GM18526 (cell line): ENCODE measurements around the gene ASTN2.

Experiments used
- POLR2A ChIP-seq: IDR thresholded peaks from 3 replicates; pipeline ENCODE4 v1.6.1; 2011; ENCODE audit not compliant: insufficient read length; ENCODE audit errors: extremely low read depth

Gene ASTN2

GRCh38 chr9:116467740-116468351, 947.0 kb downstream of the ASTN2 start:
- TF ChIP-seq POLR2A: no peak

- TF ChIP-seq POLR2A: no peak
Observed at GRCh38 chr9:116466271-116467235, 948.3 kb downstream of the ASTN2 start.

- no peak for TF ChIP-seq POLR2A
Observed at GRCh38 chr9:116465576-116466270, 949.1 kb downstream of the ASTN2 start.

- no peak for TF ChIP-seq POLR2A
Observed at GRCh38 chr9:116464987-116465571, 949.8 kb downstream of the ASTN2 start.

- TF ChIP-seq POLR2A: no peak
Observed at GRCh38 chr9:116464423-116464822, 950.4 kb downstream of the ASTN2 start.

GRCh38 chr9:116461632-116462031, 953.2 kb downstream of the ASTN2 start:
- no peak for TF ChIP-seq POLR2A

GRCh38 chr9:116460026-116460425, 954.8 kb downstream of the ASTN2 start:
- TF ChIP-seq POLR2A: no peak

- TF ChIP-seq POLR2A: no peak
Observed at GRCh38 chr9:116459576-116459975, 955.3 kb downstream of the ASTN2 start.

GRCh38 chr9:116456490-116457088, 958.3 kb downstream of the ASTN2 start:
- TF ChIP-seq POLR2A: no peak

GRCh38 chr9:116453785-116454184, 961.1 kb downstream of the ASTN2 start:
- no peak for TF ChIP-seq POLR2A

- TF ChIP-seq POLR2A: no peak
Observed at GRCh38 chr9:116452634-116453033, 962.2 kb downstream of the ASTN2 start.

- no peak for TF ChIP-seq POLR2A
Observed at GRCh38 chr9:116452227-116452626, 962.6 kb downstream of the ASTN2 start.

GRCh38 chr9:116451500-116452115, 963.2 kb downstream of the ASTN2 start:
- TF ChIP-seq POLR2A: no peak

- no peak for TF ChIP-seq POLR2A
Observed at GRCh38 chr9:116450378-116451139, 964.3 kb downstream of the ASTN2 start.
